ENCODE data around the gene HUS1B. TPM values are rescaled to one million over a fixed set of nuclear protein-coding genes. Genes with fewer than 3 reads are reported as not detected.
"Not testable (repeated sequence)": the region's sequence is repeated elsewhere in the genome, so short reads cannot be mapped to it uniquely, and the experiment has no call there.

Gene HUS1B
- total RNA-seq, 1 donor from 2014 or later = 0.41 TPM

- no peak overlapping the region for H3K27ac Mint-ChIP-seq
These were observed 21.0 kb upstream of the HUS1B start for GRCh38 chr6:677919-678318.

GRCh38 chr6:674956-675355 lies 18.1 kb upstream of the HUS1B start:
- no peak for DNase-seq (ENCODE audit: extremely low spot score, unreplicated experiment)
- H3K4me3 Mint-ChIP-seq = no peak overlapping the region
- H3K4me1 Mint-ChIP-seq (ENCODE audit: unreplicated experiment) = peaks cover 6% of the 10 kb centered on the region
- H3K36me3 Mint-ChIP-seq = peaks cover 12% of the 10 kb centered on the region
- no peak for TF ChIP-seq CTCF (conservative IDR thresholded peaks at IDR 0.05)
- no peak overlapping the region for H3K27ac Mint-ChIP-seq
- no peaks in the 10 kb centered on the region for H3K27me3 Mint-ChIP-seq
- H3K9me3 Mint-ChIP-seq = peaks cover 6% of the 10 kb centered on the region

More at GRCh38 chr6:677919-678318, 21.0 kb upstream of the HUS1B start:
- no peak for TF ChIP-seq CTCF (conservative IDR thresholded peaks at IDR 0.05)
- peaks cover 21% of the 10 kb centered on the region for H3K4me1 Mint-ChIP-seq (ENCODE audit: unreplicated experiment)
- no peaks in the 10 kb centered on the region for H3K9me3 Mint-ChIP-seq
- peaks cover 15% of the 10 kb centered on the region for H3K36me3 Mint-ChIP-seq
- DNase-seq (ENCODE audit: extremely low spot score, unreplicated experiment) = no peak
- H3K27me3 Mint-ChIP-seq = peaks cover 1% of the 10 kb centered on the region
- no peak overlapping the region for H3K4me3 Mint-ChIP-seq

- H3K27ac Mint-ChIP-seq = no peak overlapping the region
- peaks cover 3% of the 10 kb centered on the region for H3K4me1 Mint-ChIP-seq (ENCODE audit: unreplicated experiment)
- H3K36me3 Mint-ChIP-seq = peaks cover 10% of the 10 kb centered on the region
- DNase-seq (ENCODE audit: extremely low spot score, unreplicated experiment) = no peak
- H3K9me3 Mint-ChIP-seq = peaks cover 6% of the 10 kb centered on the region
- no peaks in the 10 kb centered on the region for H3K27me3 Mint-ChIP-seq
- H3K4me3 Mint-ChIP-seq = no peak overlapping the region
- no peak for TF ChIP-seq CTCF (conservative IDR thresholded peaks at IDR 0.05)
These were observed 17.5 kb upstream of the HUS1B start for GRCh38 chr6:674406-674805.

GRCh38 chr6:667253-667927 lies 10.5 kb upstream of the HUS1B start:
- peaks cover 16% of the 10 kb centered on the region for H3K36me3 Mint-ChIP-seq
- H3K4me1 Mint-ChIP-seq (ENCODE audit: unreplicated experiment) = no peaks in the 10 kb centered on the region
- no peak overlapping the region for H3K27ac Mint-ChIP-seq
- no peak overlapping the region for H3K4me3 Mint-ChIP-seq
- H3K27me3 Mint-ChIP-seq = no peaks in the 10 kb centered on the region
- TF ChIP-seq CTCF (conservative IDR thresholded peaks at IDR 0.05) = no peak
- peaks cover 4% of the 10 kb centered on the region for H3K9me3 Mint-ChIP-seq
- DNase-seq (ENCODE audit: extremely low spot score, unreplicated experiment) = no peak

- Mint-ChIP-seq H3K4me1 (ENCODE audit: unreplicated experiment) (no peaks in the 10 kb centered on the region), H3K27ac (no peak overlapping the region), H3K27me3 (no peaks in the 10 kb centered on the region), H3K36me3 (peaks cover 14% of the 10 kb centered on the region), H3K9me3 (no peaks in the 10 kb centered on the region), H3K4me3 (no peak overlapping the region)
- no peak for TF ChIP-seq CTCF (conservative IDR thresholded peaks at IDR 0.05)
- no peak for DNase-seq (ENCODE audit: extremely low spot score, unreplicated experiment)
These were observed 8.7 kb upstream of the HUS1B start for GRCh38 chr6:665403-666267.

GRCh38 chr6:663788-664187 lies 6.9 kb upstream of the HUS1B start:
- not testable (repeated sequence) for H3K9me3 Mint-ChIP-seq; H3K4me3 Mint-ChIP-seq; H3K27ac Mint-ChIP-seq; H3K27me3 Mint-ChIP-seq; DNase-seq (ENCODE audit: extremely low spot score, unreplicated experiment)
- peaks cover 18% of the 10 kb centered on the region for H3K36me3 Mint-ChIP-seq
- peaks cover 13% of the 10 kb centered on the region for H3K4me1 Mint-ChIP-seq (ENCODE audit: unreplicated experiment)
